OCI-LY3 (cell line): ENCODE results near the gene RNGTT.

Experiments used
- CTCF ChIP-seq: fragments of 200-600, 300-600 bp; sonication (generic); IDR thresholded peaks from 2 replicates; pipeline ENCODE4 v1.5.1; 2014; ENCODE audit warnings: antibody characterized with exemption, low read length, low read depth
- EZH2phosphoT487 ChIP-seq: fragments of 200-600 bp; shearing (Covaris generic); IDR thresholded peaks from 2 replicates; pipeline ENCODE4 v1.6.1; 2018; ENCODE audit warnings: antibody characterized with exemption, mixed run types, low read depth

- TF ChIP-seq CTCF (no peak), EZH2phosphoT487 (no peak)
Observed at GRCh38 chr6:88920088-88920487, 43.3 kb downstream of the RNGTT start.
